K562 (cell line): ENCODE measurements around the gene AASDH. TPM values are rescaled to one million over a fixed set of nuclear protein-coding genes. Genes with fewer than 3 reads are reported as not detected.

ENCODE experiments used
- ATAC-seq: fragments of 200-7000 bp; cut with Tn5 transposase; 3 replicates; pipeline ENCODE4 v1.9.1; 2020; ENCODE audit warnings: moderate library complexity
- BruUV-seq: library from RNA; stranded (reverse); fragments of 400-500 nt; replicated peaks from 2 replicates; lab custom pipeline; 2021; lab: Mats Ljungman, UMichigan
- CTCF ChIA-PET: fragments of 300-600 bp; formaldehyde crosslinking; extraction: SDS; loops from one replicate; lab custom pipeline; 2021; ENCODE audit warnings: low intra/inter-chr PET ratio; lab: Yijun Ruan, JAX
- POLR2A ChIA-PET: fragments of 300-600, 350-650 bp; sonication (Branson Sonifier 250); formaldehyde crosslinking; extraction: SDS; loops from one replicate; lab custom pipeline; 2021; ENCODE audit warnings: antibody characterized with exemption, inconsistent platforms; lab: Yijun Ruan, JAX
- DNase-seq, 4 experiments: peaks; one replicate each; pipeline versions ENCODE4 v3.0.0 to v3.0.0-alpha.2; 2011 to 2018; ENCODE audit warnings: low spot score in 3 of 4, mixed read lengths in 3 of 4; ENCODE audit errors: extremely low read depth in 1 of 4
- FAIRE-seq: peaks from 2 replicates; lab custom pipeline; 2011; peaks lifted over from hg19 to GRCh38; lab: Jason Lieb, UNC
- H2AFZ ChIP-seq: 2 replicates; pipeline ENCODE4 v1.6.0; 2011; ENCODE audit warnings: low read depth, low read length, control low read depth, inconsistent platforms
- H3K27ac ChIP-seq: fragments of 200-600 bp; 3 replicates; pipeline ENCODE4 v1.8.0; 2011; ENCODE audit warnings: low read depth, mild to moderate bottlenecking, control low read depth, inconsistent platforms, low read length, moderate library complexity, mixed read lengths; ENCODE audit errors: extremely low read depth
- H3K27me3 ChIP-seq, 2 experiments: fragments of 300-600 bp in 1 of 2; 2 replicates in 1 of 2; 3 replicates in 1 of 2; pipeline versions ENCODE4 v1.6.0 to v1.8.0; 2011; ENCODE audit warnings: inconsistent platforms in 2 of 2, low read length in 2 of 2, mild to moderate bottlenecking in 1 of 2, mixed read lengths in 1 of 2, moderate library complexity in 1 of 2; ENCODE audit not compliant: control insufficient read depth in 2 of 2, insufficient read depth in 2 of 2
- H3K36me3 ChIP-seq: fragments of 300-600 bp; 3 replicates; pipeline ENCODE4 v1.8.0; 2011; ENCODE audit warnings: mild to moderate bottlenecking, low read length, inconsistent platforms; ENCODE audit not compliant: control insufficient read depth, insufficient read depth
- H3K4me1 ChIP-seq, 2 experiments: fragments of 200-600 bp in 1 of 2; replicated peaks in 1 of 2; 2 replicates in 1 of 2; 3 replicates in 1 of 2; pipeline versions ENCODE4 v1.5.1 to v1.8.0; 2011; ENCODE audit warnings: inconsistent platforms in 2 of 2, low read length in 2 of 2, mild to moderate bottlenecking in 1 of 2, mixed read lengths in 1 of 2, moderate library complexity in 1 of 2; ENCODE audit not compliant: control insufficient read depth in 2 of 2, insufficient read depth in 2 of 2
- H3K4me2 ChIP-seq: 2 replicates; pipeline ENCODE4 v1.6.1; 2011; ENCODE audit warnings: low read length, control low read depth, inconsistent platforms, mixed read lengths; ENCODE audit not compliant: insufficient read depth
- H3K4me3 ChIP-seq: fragments of 200-600 bp; sonication (generic), shearing (Covaris generic); 2 replicates; pipeline ENCODE4 v1.5.1; 2016; ENCODE audit warnings: control low read depth, inconsistent platforms
- H3K79me2 ChIP-seq: fragments of 200-600 bp; 3 replicates; pipeline ENCODE4 v1.8.0; 2011; ENCODE audit warnings: low read length, inconsistent platforms; ENCODE audit not compliant: control insufficient read depth, insufficient read depth
- H3K9ac ChIP-seq, 2 experiments: 2 replicates each; pipeline versions ENCODE4 v1.6.0 to v1.6.1; 2011; ENCODE audit warnings: low read depth in 2 of 2, low read length in 2 of 2, control low read depth in 1 of 2, inconsistent platforms in 1 of 2, mild to moderate bottlenecking in 1 of 2, mixed read lengths in 1 of 2; ENCODE audit not compliant: insufficient read depth in 1 of 2
- H3K9me1 ChIP-seq: one replicate; pipeline ENCODE4 v1.6.0; 2011; ENCODE audit warnings: inconsistent platforms, mild to moderate bottlenecking, low read length, moderate library complexity; ENCODE audit not compliant: control insufficient read depth, insufficient read depth
- H3K9me3 ChIP-seq: replicated peaks from 2 replicates; pipeline ENCODE4 v1.5.1; 2011; ENCODE audit warnings: low read depth, low read length, inconsistent platforms; ENCODE audit not compliant: control insufficient read depth, insufficient read depth
- H4K20me1 ChIP-seq: replicated peaks from 2 replicates; pipeline ENCODE4 v1.6.1; 2011; ENCODE audit warnings: low read length, inconsistent platforms, mixed read lengths; ENCODE audit not compliant: control insufficient read depth, insufficient read depth
- ATF2 ChIP-seq: sonication (generic); formaldehyde crosslinking; IDR thresholded peaks from 2 replicates; pipeline ENCODE4 v1.8.1; 2022; ENCODE audit warnings: missing genetic modification reagents
- ATF3 ChIP-seq, 2 experiments: fragments of 450-650 bp in 1 of 2; sonication (generic) in 1 of 2; formaldehyde crosslinking in 1 of 2; IDR thresholded peaks in 1 of 2; conservative IDR thresholded peaks in 1 of 2; 2 replicates each; pipeline versions ENCODE4 v1.6.1 to v1.8.1; 2016 to 2023; ENCODE audit warnings: mild to moderate bottlenecking in 2 of 2, moderate library complexity in 2 of 2, inconsistent platforms in 1 of 2, missing genetic modification reagents in 1 of 2
- CBX3 ChIP-seq, 2 experiments: IDR thresholded peaks; 1 replicate in 1 of 2; 2 replicates in 1 of 2; pipeline ENCODE4 v1.6.1; 2012; ENCODE audit warnings: inconsistent platforms in 2 of 2, low read length in 2 of 2, borderline replicate concordance in 1 of 2, control low read depth in 1 of 2
- CC2D1A ChIP-seq: fragments of 450-650 bp; IDR thresholded peaks from 2 replicates; pipeline ENCODE4 v1.6.1; 2017; ENCODE audit warnings: mild to moderate bottlenecking
- CCNT2 ChIP-seq: IDR thresholded peaks from 2 replicates; pipeline ENCODE4 v1.6.1; 2011; ENCODE audit warnings: borderline replicate concordance, low read depth, mild to moderate bottlenecking, moderate library complexity, mixed read lengths, low read length; ENCODE audit not compliant: insufficient read length; ENCODE audit errors: extremely low read depth
- CEBPZ ChIP-seq: fragments of 150-350 bp; IDR thresholded peaks from 2 replicates; pipeline ENCODE4 v1.6.1; 2014; ENCODE audit warnings: low read depth, mild to moderate bottlenecking, low read length, borderline replicate concordance
- FOXA1 ChIP-seq: fragments of 450-650 bp; IDR thresholded peaks from 2 replicates; pipeline ENCODE4 v1.6.1; 2016; ENCODE audit warnings: mild to moderate bottlenecking, borderline replicate concordance
- FOXK1 ChIP-seq: sonication (generic); formaldehyde crosslinking; IDR thresholded peaks from 2 replicates; pipeline ENCODE4 v1.8.0; 2022; ENCODE audit warnings: missing genetic modification reagents, mild to moderate bottlenecking, borderline replicate concordance
- MEIS2 ChIP-seq: fragments of 450-650 bp; IDR thresholded peaks from 2 replicates; pipeline ENCODE4 v1.6.1; 2014; ENCODE audit warnings: mild to moderate bottlenecking; ENCODE audit not compliant: partially characterized antibody
- NCOA6 ChIP-seq: fragments of 450-650 bp; IDR thresholded peaks from 2 replicates; pipeline ENCODE4 v1.6.1; 2017; ENCODE audit warnings: mild to moderate bottlenecking
- POU5F1 ChIP-seq: fragments of 150-350 bp; IDR thresholded peaks from 2 replicates; pipeline ENCODE4 v1.6.1; 2014; ENCODE audit warnings: borderline replicate concordance, low read length, low read depth, mild to moderate bottlenecking; ENCODE audit not compliant: partially characterized antibody
- RBBP5 ChIP-seq: fragments of 200-600 bp; sonication (generic); IDR thresholded peaks from 2 replicates; pipeline ENCODE4 v1.6.1; 2012; ENCODE audit warnings: borderline replicate concordance, mild to moderate bottlenecking, low read length, control low read depth, inconsistent platforms; ENCODE audit not compliant: insufficient read depth, poor library complexity, severe bottlenecking
- SREBF2 ChIP-seq: sonication (generic); formaldehyde crosslinking; IDR thresholded peaks from 2 replicates; pipeline ENCODE4 v1.4.0; 2020; ENCODE audit warnings: mild to moderate bottlenecking, missing genetic modification reagents
- TCFL5 ChIP-seq: fragments of 250-450 bp; sonication (Bioruptor Pico); conservative IDR thresholded peaks from 2 replicates; pipeline ENCODE4 v1.6.1; 2021; ENCODE audit warnings: mild to moderate bottlenecking, moderate library complexity, matching md5 sums
- TFAM ChIP-seq: fragments of 250-450 bp; sonication (Bioruptor Pico); conservative IDR thresholded peaks from 2 replicates; pipeline ENCODE4 v1.5.0; 2021; ENCODE audit warnings: mild to moderate bottlenecking, moderate library complexity
- ZNF408 ChIP-seq: fragments of 250-450 bp; sonication (Bioruptor Pico); IDR thresholded peaks from 2 replicates; pipeline ENCODE4 v1.4.0; 2020; ENCODE audit warnings: low read depth, mild to moderate bottlenecking, moderate library complexity
- WGBS: fragments of 100-300 bp; shearing (Covaris generic); methylation state at CpG from one replicate; pipeline ENCODE4 v1.1.6; 2016; ENCODE audit warnings: low coverage, mixed read lengths; ENCODE audit not compliant: insufficient coverage; ENCODE audit errors: missing lambda C conversion rate; 5-methylcytosine and 5-hydroxymethylcytosine counted together
- in situ Hi-C: fragments of 300-500 bp; cut with MboI; formaldehyde crosslinking; loops from 4 replicates; pipeline ENCODE4 v1.15.0; 2018; ENCODE audit warnings: inconsistent platforms, mixed read lengths
- intact Hi-C: fragments of 100-400 bp; cut with micrococcal nuclease; formaldehyde crosslinking; loops from 2 replicates; pipeline ENCODE4 v1.14.2; 2022
- polyA plus RNA-seq, 8 experiments: library from polyadenylated mRNA; depleted of rRNA in 4 of 8; stranded (reverse) in 5 of 8; unstranded in 3 of 8; fragments of >200 nt; fragmentation: Nextera tagmentation in 2 of 8; fragmentation: Illumina TruSeq in 1 of 8; extraction: Ambion mirVana in 2 of 8; extraction: Trizol in 1 of 8; gene quantifications; 2 replicates each; pipeline versions ENCODE4 v1.2.1 to v1.2.3, GENCODE V29; 2011 to 2014; ENCODE audit warnings: inconsistent platforms in 1 of 8, missing spikeins in 1 of 8
- total RNA-seq, 7 experiments: library from RNA; depleted of rRNA in 6 of 7; stranded (reverse); fragments of >200 nt in 6 of 7; fragmentation: Illumina TruSeq in 2 of 7; extraction: Trizol in 2 of 7; gene quantifications; 2 replicates each; pipeline versions ENCODE4 v1.2.1 to v1.2.3, GENCODE V29; 2011 to 2021; ENCODE audit warnings: low replicate concordance in 1 of 7

Gene AASDH
- total and polyA plus RNA-seq, 9 of the 15 experiments (the other 6 are each of a cell fraction or from before 2014, with no cell fraction given): 8.6 to 29.7 (median 13.7) TPM

- no peak for ATAC-seq
- no peak overlapping the region for H3K27ac ChIP-seq
- POLR2A ChIA-PET: no interaction called here
- FAIRE-seq: no peak
- H3K9me1 ChIP-seq: no peaks in the 10 kb centered on the region
- no peak for DNase-seq
- WGBS: 2% methylated on average over 4 of the region's 4 CpGs
- in situ Hi-C loops: no loop called here
- no peaks in the 10 kb centered on the region for H3K36me3 ChIP-seq
- H3K4me3 ChIP-seq: no peak overlapping the region
- no peaks in the 10 kb centered on the region for H3K9me3 ChIP-seq
- no peaks in the 10 kb centered on the region for H4K20me1 ChIP-seq
- CTCF ChIA-PET: no interaction called here
- no peaks in the 10 kb centered on the region for H3K4me1 ChIP-seq
- no peak overlapping the region for H3K9ac ChIP-seq
- TF ChIP-seq SREBF2 (CRISPR knock-in tag) (no peak), CEBPZ (no peak), NCOA6 (no peak), RBBP5 (no peak), CBX3 (IDR thresholded peaks at IDR 0.05; ENCODE audit: borderline replicate concordance in 1 of 2, low read length in 2 of 2) (no peak), ZNF408 (CRISPR knock-in tag) (no peak), FOXK1 (CRISPR knock-in tag) (no peak), CCNT2 (no peak), FOXA1 (no peak), MEIS2 (no peak), TCFL5 (CRISPR knock-in tag) (no peak), ATF2 (CRISPR knock-in tag) (no peak), CC2D1A (no peak), ATF3 (IDR thresholded peaks at IDR 0.05) (no peak), ATF3 (CRISPR knock-in tag; conservative IDR thresholded peaks at IDR 0.05) (no peak), POU5F1 (no peak), TFAM (CRISPR knock-in tag) (no peak)
- TF ChIP-seq, all 486 proteins: peak for 0
- Histone ChIP-seq H2AFZ (no peak overlapping the region), H3K27me3 (peaks cover 39 to 57% of the 10 kb centered on the region in 2 experiments), H3K79me2 (no peaks in the 10 kb centered on the region), H3K4me2 (no peak overlapping the region)
- no TSS peak for BruUV-seq
- intact Hi-C loops: loop anchor here (10.0 kb wide), 1 partner anchor 194 kb away; no protein-coding TSS in a partner anchor
These were observed 78.9 kb downstream of the AASDH start for GRCh38 chr4:56308384-56308783.
